ENCODE measurements around the gene PRLHR. TPM values are rescaled to one million over a fixed set of nuclear protein-coding genes. Genes with fewer than 3 reads are reported as not detected.

The PRLHR gene
- total RNA-seq, 1 experiment from 2014 or later: not detected

DNA sequence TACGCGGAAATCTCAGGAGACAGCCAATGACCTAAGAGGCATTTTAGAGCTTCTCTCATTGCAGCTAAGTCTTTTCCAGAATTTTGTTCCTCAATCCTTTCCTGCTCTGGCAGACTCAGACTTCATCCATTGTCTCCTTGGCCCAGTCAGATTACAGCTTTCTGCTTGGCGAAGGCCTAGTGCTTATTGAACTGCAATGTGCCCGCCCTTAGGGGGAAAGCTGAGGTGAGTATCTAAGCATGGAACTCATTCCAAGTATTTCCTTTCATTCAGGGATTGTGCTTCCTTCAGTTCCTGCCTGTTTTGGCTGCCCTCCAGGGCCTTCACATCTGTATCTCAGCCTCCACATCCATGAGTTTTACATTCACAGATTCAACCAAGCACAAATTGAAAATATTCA is 37.5 kb downstream of the PRLHR start:
- H3K9me2 ChIP-seq (replicated peaks; ENCODE audit: low read length): no peaks in the 10 kb centered on the region
- no peak overlapping the region for H2AFZ ChIP-seq (ENCODE audit: low read length)

DNA sequence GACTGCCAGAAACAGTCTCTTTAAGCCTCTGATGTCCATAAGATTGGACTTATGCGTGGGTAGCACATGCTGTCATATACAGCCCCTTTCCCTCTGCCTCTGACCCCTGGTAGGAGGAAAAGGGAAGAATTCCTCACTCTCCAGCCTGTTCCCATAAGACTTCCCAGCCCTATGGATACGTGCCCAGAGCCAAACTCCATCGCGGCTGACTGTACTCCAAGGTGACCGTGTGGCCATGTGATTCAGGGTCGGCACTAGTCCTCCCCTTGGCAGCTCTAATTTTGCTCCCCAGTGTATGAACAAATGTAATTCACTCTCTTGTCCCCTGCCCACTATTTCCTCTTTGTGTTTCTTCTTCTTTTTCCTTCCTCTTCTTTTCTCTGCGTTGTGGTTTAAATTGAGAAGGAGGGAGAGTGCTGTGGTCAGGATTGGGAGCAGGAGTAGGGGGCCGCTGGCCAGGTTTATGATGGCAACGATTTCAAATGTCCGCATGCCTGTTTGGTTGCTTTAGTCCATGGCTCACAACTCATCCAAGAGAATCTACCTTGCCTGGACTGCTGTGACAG is 43.8 kb downstream of the PRLHR start:
- BruUV-seq (replicated peaks): no TSS peak
- H3K27ac ChIP-seq (ENCODE audit: low read length): no peak overlapping the region
- H3K79me2 ChIP-seq (ENCODE audit: low read length): no peaks in the 10 kb centered on the region
- H3K36me3 ChIP-seq (ENCODE audit: low read depth, low read length): no peaks in the 10 kb centered on the region
- no peak overlapping the region for H3K4me2 ChIP-seq (ENCODE audit: low read length)
- H3K9me3 ChIP-seq (ENCODE audit: low read length): no peaks in the 10 kb centered on the region
- POLR2A ChIA-PET (ENCODE audit: unreplicated experiment): no interaction called here
- CTCF ChIA-PET: no interaction called here
- intact Hi-C loops (cut with micrococcal nuclease): no loop called here
- no peak overlapping the region for H3K9ac ChIP-seq (ENCODE audit: low read length)
- H3K9me2 ChIP-seq (replicated peaks; ENCODE audit: low read length): no peaks in the 10 kb centered on the region
- H3K4me1 ChIP-seq (ENCODE audit: insufficient read depth, low read length): no peaks in the 10 kb centered on the region
- peaks cover 55% of the 10 kb centered on the region for H3K27me3 ChIP-seq (ENCODE audit: low read length)
- TF ChIP-seq EZH2 (IDR thresholded peaks at IDR 0.05; ENCODE audit: low read length, unreplicated experiment) (no peak), CTCF (conservative IDR thresholded peaks at IDR 0.05; ENCODE audit: low read depth, low read length) (no peak), EZH2phosphoT487 (IDR thresholded peaks at IDR 0.05; ENCODE audit: borderline replicate concordance, low read length) (no peak)
- DNase-seq (no peak), ATAC-seq (no peak)
- H4K20me1 ChIP-seq (ENCODE audit: low read length): no peaks in the 10 kb centered on the region
- H3K4me3 ChIP-seq (ENCODE audit: low read length): no peak overlapping the region
- H3F3A ChIP-seq (ENCODE audit: low read length, unreplicated experiment): no peaks in the 10 kb centered on the region
- no peak overlapping the region for H2AFZ ChIP-seq (ENCODE audit: low read length)

More for the DNA sequence above, 37.5 kb downstream of the PRLHR start:
- Histone ChIP-seq H4K20me1 (ENCODE audit: low read length) (no peaks in the 10 kb centered on the region), H3K79me2 (ENCODE audit: low read length) (no peaks in the 10 kb centered on the region), H3K4me2 (ENCODE audit: low read length) (no peak overlapping the region), H3K4me3 (ENCODE audit: low read length) (no peak overlapping the region), H3K9me3 (ENCODE audit: low read length) (no peaks in the 10 kb centered on the region), H3K36me3 (ENCODE audit: low read depth, low read length) (no peaks in the 10 kb centered on the region), H3K27ac (ENCODE audit: low read length) (no peak overlapping the region), H3K9ac (ENCODE audit: low read length) (no peak overlapping the region), H3F3A (ENCODE audit: low read length, unreplicated experiment) (no peaks in the 10 kb centered on the region), H3K4me1 (ENCODE audit: insufficient read depth, low read length) (no peaks in the 10 kb centered on the region), H3K27me3 (ENCODE audit: low read length) (peaks cover 37% of the 10 kb centered on the region)
- DNase-seq (no peak), ATAC-seq (no peak)
- ChIA-PET CTCF (no interaction called here), POLR2A (ENCODE audit: unreplicated experiment) (no interaction called here)
- no TSS peak for BruUV-seq (replicated peaks)
- TF ChIP-seq EZH2 (IDR thresholded peaks at IDR 0.05; ENCODE audit: low read length, unreplicated experiment) (no peak), EZH2phosphoT487 (IDR thresholded peaks at IDR 0.05; ENCODE audit: borderline replicate concordance, low read length) (no peak), CTCF (conservative IDR thresholded peaks at IDR 0.05; ENCODE audit: low read depth, low read length) (no peak)
- intact Hi-C loops (cut with micrococcal nuclease): no loop called here

GRCh38 chr10:118547282-118547681 is 48.2 kb downstream of the PRLHR start:
- BruUV-seq (replicated peaks): no TSS peak
- Histone ChIP-seq H3K27ac (ENCODE audit: low read length) (no peak overlapping the region), H4K20me1 (ENCODE audit: low read length) (no peaks in the 10 kb centered on the region), H3K4me3 (ENCODE audit: low read length) (no peak overlapping the region), H3K79me2 (ENCODE audit: low read length) (no peaks in the 10 kb centered on the region), H2AFZ (ENCODE audit: low read length) (no peak overlapping the region), H3K9me3 (ENCODE audit: low read length) (no peaks in the 10 kb centered on the region), H3K4me1 (ENCODE audit: insufficient read depth, low read length) (no peaks in the 10 kb centered on the region), H3K9me2 (replicated peaks; ENCODE audit: low read length) (no peaks in the 10 kb centered on the region), H3K4me2 (ENCODE audit: low read length) (no peak overlapping the region), H3K27me3 (ENCODE audit: low read length) (peaks cover 25% of the 10 kb centered on the region), H3K36me3 (ENCODE audit: low read depth, low read length) (no peaks in the 10 kb centered on the region), H3F3A (ENCODE audit: low read length, unreplicated experiment) (no peaks in the 10 kb centered on the region), H3K9ac (ENCODE audit: low read length) (no peak overlapping the region)
- ChIA-PET POLR2A (ENCODE audit: unreplicated experiment) (no interaction called here), CTCF (no interaction called here)
- ATAC-seq: no peak
- no peak for TF ChIP-seq EZH2phosphoT487 (IDR thresholded peaks at IDR 0.05; ENCODE audit: borderline replicate concordance, low read length)
- TF ChIP-seq CTCF (conservative IDR thresholded peaks at IDR 0.05; ENCODE audit: low read depth, low read length): no peak
- intact Hi-C loops (cut with micrococcal nuclease): loop anchor here (10.0 kb wide), 1 partner anchor 82 kb away; no protein-coding TSS in a partner anchor
- DNase-seq: no peak

Measured in PC-3 (cell line).